ENCODE measurements around the gene TNS3.

- no peak for TF ChIP-seq CTCF (IDR thresholded peaks at IDR 0.05; ENCODE audit: low read depth, low read length)
- TF ChIP-seq POLR2A (IDR thresholded peaks at IDR 0.05; ENCODE audit: extremely low read depth, insufficient read length): no peak
- no peak for TF ChIP-seq MAX (IDR thresholded peaks at IDR 0.05; ENCODE audit: low read depth, low read length)
Observed at GRCh38 chr7:47382200-47382599, 199.7 kb downstream of the TNS3 start.
